HCT116 (cell line): Measurements from ENCODE around the gene COL15A1. TPM values are rescaled to one million over a fixed set of nuclear protein-coding genes. Genes with fewer than 3 reads are reported as not detected.

ENCODE experiments used
- ATAC-seq: fragments of 200-7000 bp; cut with Tn5 transposase; 2 replicates; pipeline ENCODE4 v1.9.1; 2020; ENCODE audit warnings: mild to moderate bottlenecking, moderate library complexity
- BruUV-seq: library from RNA; stranded (reverse); fragments of 400-500 nt; replicated peaks from 2 replicates; lab custom pipeline; 2021; lab: Mats Ljungman, UMichigan
- CTCF ChIA-PET: fragments of 300-600 bp; sonication (Branson Sonifier 250); formaldehyde crosslinking; loops from one replicate; lab custom pipeline; 2021; ENCODE audit warnings: antibody characterized with exemption; lab: Charles Lee
- POLR2A ChIA-PET: fragments of 300-600, 350-600 bp; sonication (Branson Sonifier 250); formaldehyde crosslinking; loops from one replicate; lab custom pipeline; 2021; ENCODE audit warnings: antibody characterized with exemption; lab: Charles Lee
- RAD21 ChIA-PET, 2 experiments: fragments of 300-600 bp; sonication (Branson Sonifier 250); formaldehyde crosslinking; loops; one replicate each; lab custom pipeline; 2023; ENCODE audit warnings: low total read pairs in 2 of 2; ENCODE audit not compliant: uncharacterized antibody in 2 of 2, unreplicated experiment in 2 of 2, low non-redundant PET in 1 of 2; lab: Charles Lee
- DNase-seq: peaks from one replicate; pipeline ENCODE4 v3.0.0-alpha.2; 2010; ENCODE audit warnings: low read depth, low spot score
- H2AFZ ChIP-seq: fragments of 200-600 bp; shearing (Covaris generic), sonication (generic); 2 replicates; pipeline ENCODE4 v1.6.1; 2017; ENCODE audit warnings: low read depth, mixed run types, mixed read lengths, antibody characterized with exemption, low read length; ENCODE audit not compliant: poor library complexity, severe bottlenecking
- H3K27ac ChIP-seq: 2 replicates; pipeline ENCODE4 v1.5.1; 2012; ENCODE audit warnings: low read depth, low read length
- H3K27me3 ChIP-seq: fragments of 200-600 bp; sonication (generic); 2 replicates; pipeline ENCODE4 v1.6.1; 2016; ENCODE audit warnings: mixed run types, low read length, mixed read lengths; ENCODE audit not compliant: insufficient read depth
- H3K36me3 ChIP-seq, 2 experiments: fragments of 200-500 bp in 1 of 2; fragments of 200-600 bp in 1 of 2; sonication (Bioruptor generic) in 1 of 2; sonication (generic) in 1 of 2; 2 replicates each; pipeline versions ENCODE4 v1.5.1 to v1.6.1; 2014 to 2016; ENCODE audit warnings: low read length in 2 of 2, inconsistent platforms in 1 of 2, mixed read lengths in 1 of 2, mixed run types in 1 of 2; ENCODE audit not compliant: insufficient read depth in 2 of 2, control insufficient read depth in 1 of 2
- H3K4me1 ChIP-seq, 2 experiments: fragments of 200-600 bp in 1 of 2; sonication (generic) in 1 of 2; 2 replicates each; pipeline versions ENCODE4 v1.5.1 to v1.6.1; 2012 to 2017; ENCODE audit warnings: low read length in 2 of 2, inconsistent platforms in 1 of 2, mild to moderate bottlenecking in 1 of 2, mixed read lengths in 1 of 2, mixed run types in 1 of 2, moderate library complexity in 1 of 2; ENCODE audit not compliant: insufficient read depth in 2 of 2, control insufficient read depth in 1 of 2
- H3K4me2 ChIP-seq: fragments of 200-600 bp; sonication (generic); 2 replicates; pipeline ENCODE4 v1.6.1; 2017; ENCODE audit warnings: mixed run types, low read length, mixed read lengths
- H3K4me3 ChIP-seq, 2 experiments: fragments of 200-600 bp in 1 of 2; sonication (generic) in 1 of 2; replicated peaks in 1 of 2; 2 replicates each; pipeline ENCODE4 v1.5.1; 2011 to 2016; ENCODE audit warnings: low read length in 2 of 2, control low read depth in 1 of 2, low read depth in 1 of 2, mild to moderate bottlenecking in 1 of 2, mixed read lengths in 1 of 2, mixed run types in 1 of 2
- H3K79me2 ChIP-seq: fragments of 200-600 bp; sonication (generic); 2 replicates; pipeline ENCODE4 v1.6.1; 2017; ENCODE audit warnings: mild to moderate bottlenecking, mixed run types, low read length, moderate library complexity, mixed read lengths; ENCODE audit not compliant: insufficient read depth
- H3K9ac ChIP-seq: fragments of 200-600 bp; sonication (generic); 2 replicates; pipeline ENCODE4 v1.6.1; 2016; ENCODE audit warnings: low read length, mixed read lengths
- H3K9me2 ChIP-seq: fragments of 200-600 bp; sonication (generic), shearing (Covaris generic); 2 replicates; pipeline ENCODE4 v1.6.1; 2017; ENCODE audit warnings: mixed run types, mild to moderate bottlenecking, moderate library complexity; ENCODE audit not compliant: insufficient read depth
- H3K9me3 ChIP-seq, 2 experiments: fragments of 200-500 bp in 1 of 2; fragments of 200-600 bp in 1 of 2; sonication (Bioruptor generic) in 1 of 2; sonication (generic) in 1 of 2; 2 replicates each; pipeline ENCODE4 v1.6.1; 2014 to 2017; ENCODE audit warnings: low read length in 2 of 2, mixed read lengths in 2 of 2, inconsistent platforms in 1 of 2, low read depth in 1 of 2, mild to moderate bottlenecking in 1 of 2, mixed run types in 1 of 2, moderate library complexity in 1 of 2; ENCODE audit not compliant: control insufficient read depth in 1 of 2, insufficient read depth in 1 of 2
- H4K20me1 ChIP-seq: fragments of 200-600 bp; sonication (generic), shearing (Covaris generic); 2 replicates; pipeline ENCODE4 v1.6.1; 2017; ENCODE audit warnings: mixed run types, mild to moderate bottlenecking, moderate library complexity; ENCODE audit not compliant: insufficient read depth
- CEBPB ChIP-seq: IDR thresholded peaks from 2 replicates; pipeline ENCODE4 v1.6.1; 2012; ENCODE audit warnings: low read depth
- CTCF ChIP-seq, 3 experiments: fragments of 200-600 bp in 1 of 3; sonication (generic) in 1 of 3; IDR thresholded peaks in 2 of 3; conservative IDR thresholded peaks in 1 of 3; 2 replicates each; pipeline ENCODE4 v1.5.1; 2012 to 2017; ENCODE audit warnings: low read depth in 2 of 3, low read length in 2 of 3, antibody characterized with exemption in 1 of 3, borderline replicate concordance in 1 of 3, control low read depth in 1 of 3, mild to moderate bottlenecking in 1 of 3, mixed read lengths in 1 of 3, mixed run types in 1 of 3, moderate library complexity in 1 of 3; ENCODE audit not compliant: insufficient read depth in 1 of 3
- ELF1 ChIP-seq: IDR thresholded peaks from 2 replicates; pipeline ENCODE4 v1.6.1; 2012; ENCODE audit warnings: low read depth, borderline replicate concordance
- EZH2 ChIP-seq: fragments of 200-600 bp; sonication (generic); IDR thresholded peaks from 2 replicates; pipeline ENCODE4 v1.6.1; 2017; ENCODE audit warnings: antibody characterized with exemption, mixed run types
- MAX ChIP-seq: IDR thresholded peaks from 2 replicates; pipeline ENCODE4 v1.6.1; 2012
- POLR2A ChIP-seq: IDR thresholded peaks from 2 replicates; pipeline ENCODE4 v1.7.0; 2011; ENCODE audit warnings: borderline replicate concordance; ENCODE audit not compliant: insufficient read depth, insufficient read length; ENCODE audit errors: extremely low read depth
- POLR2AphosphoS5 ChIP-seq: IDR thresholded peaks from 2 replicates; pipeline ENCODE4 v1.6.1; 2011; ENCODE audit warnings: mild to moderate bottlenecking, low read depth, low read length, moderate library complexity
- SP1 ChIP-seq: IDR thresholded peaks from 2 replicates; pipeline ENCODE4 v1.6.1; 2012; ENCODE audit warnings: low read depth
- SRF ChIP-seq: IDR thresholded peaks from 2 replicates; pipeline ENCODE4 v1.6.1; 2012; ENCODE audit warnings: low read depth
- TCF7L2 ChIP-seq: IDR thresholded peaks from 2 replicates; pipeline ENCODE4 v1.7.0; 2011; ENCODE audit warnings: borderline replicate concordance, inconsistent platforms; ENCODE audit not compliant: insufficient read depth, insufficient read length; ENCODE audit errors: extremely low read depth
- YY1 ChIP-seq: IDR thresholded peaks from 2 replicates; pipeline ENCODE4 v1.6.1; 2011; ENCODE audit warnings: low read length, low read depth, moderate library complexity, mild to moderate bottlenecking; ENCODE audit not compliant: insufficient replicate concordance; ENCODE audit errors: extremely low read depth
- ZFX ChIP-seq: fragments of 450-650 bp; IDR thresholded peaks from 2 replicates; pipeline ENCODE4 v1.6.1; 2017
- intact Hi-C: fragments of 100-400 bp; cut with micrococcal nuclease; formaldehyde crosslinking; loops from 2 replicates; pipeline ENCODE4 v1.10.0; 2022
- total RNA-seq: library from RNA; stranded (reverse); gene quantifications from one replicate; pipeline ENCODE4 v1.2.1, GENCODE V29; 2021; ENCODE audit not compliant: unreplicated experiment

The COL15A1 gene
- total RNA-seq, 1 experiment from 2014 or later, result 0.15 TPM

- H3K79me2 ChIP-seq, result peaks cover 5% of the 10 kb centered on the region
- no peaks in the 10 kb centered on the region for H4K20me1 ChIP-seq
- intact Hi-C loops, result no loop called here
These were observed 171.3 kb downstream of the COL15A1 start for GRCh38 chr9:99114846-99115500.

More at GRCh38 chr9:99114846-99115500, 171.3 kb downstream of the COL15A1 start:
- Histone ChIP-seq H3K4me2 (no peak overlapping the region), H3K27me3 (no peaks in the 10 kb centered on the region), H3K27ac (no peak overlapping the region), H3K9me2 (no peaks in the 10 kb centered on the region), H3K4me1 (no peaks in the 10 kb centered on the region), H3K9me3 (no peaks in the 10 kb centered on the region), H3K36me3 (no peaks in the 10 kb centered on the region), H3K4me3 (no peak overlapping the region), H2AFZ (no peak overlapping the region), H3K9ac (no peak overlapping the region)
- ChIA-PET CTCF (no interaction called here), POLR2A (no interaction called here), RAD21 (no interaction called here)
- no TSS peak for BruUV-seq
- no peak for DNase-seq
- ATAC-seq, result no peak
- TF ChIP-seq YY1, result no peak
- TF ChIP-seq SRF, result no peak
- no peak for TF ChIP-seq MAX
- TF ChIP-seq ZFX, result no peak
- TF ChIP-seq CTCF (IDR thresholded peaks at IDR 0.05 in 2 of 3, conservative IDR thresholded peaks at IDR 0.05 in 1 of 3; ENCODE audit: borderline replicate concordance in 1 of 3, insufficient read depth in 1 of 3, low read depth in 2 of 3, low read length in 2 of 3), result no peak
- no peak for TF ChIP-seq POLR2A
- no peak for TF ChIP-seq EZH2
- TF ChIP-seq CEBPB, result no peak
- no peak for TF ChIP-seq ELF1
- TF ChIP-seq TCF7L2, result no peak
- TF ChIP-seq SP1, result no peak
- no peak for TF ChIP-seq POLR2AphosphoS5
